22Rv1 (cell line): Measurements from ENCODE around the gene PLCB4.

Experiments used
- ZFX ChIP-seq: fragments of 450-650 bp; IDR thresholded peaks from 2 replicates; pipeline ENCODE4 v1.6.1; 2017; ENCODE audit warnings: antibody characterized with exemption, borderline replicate concordance
- TF ChIP-seq, protein P1 (sequence below): fragments of 450-650 bp; IDR thresholded peaks from 2 replicates; pipeline ENCODE4 v1.5.1; 2017; ENCODE audit warnings: mild to moderate bottlenecking

DNA sequence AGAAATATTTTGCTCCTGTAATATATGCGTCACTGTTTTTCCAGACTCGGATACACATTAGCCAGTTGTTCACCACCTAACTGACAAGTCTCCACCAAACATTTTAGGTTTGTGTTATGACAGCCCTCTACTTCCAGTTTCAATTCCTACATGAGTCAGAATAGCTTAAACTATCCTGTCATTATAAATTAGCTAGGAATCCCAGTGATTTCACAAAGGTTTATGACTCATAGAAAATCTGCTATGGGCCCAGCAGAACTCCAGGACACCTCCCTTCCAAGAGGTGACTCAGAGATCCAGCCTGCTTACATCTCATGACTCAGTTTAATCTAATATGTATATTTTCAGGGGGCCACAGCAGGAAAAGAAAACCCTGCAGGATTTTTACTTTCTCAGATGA, 17.4 kb upstream of the PLCB4 start:
- TF ChIP-seq, protein P1, sequence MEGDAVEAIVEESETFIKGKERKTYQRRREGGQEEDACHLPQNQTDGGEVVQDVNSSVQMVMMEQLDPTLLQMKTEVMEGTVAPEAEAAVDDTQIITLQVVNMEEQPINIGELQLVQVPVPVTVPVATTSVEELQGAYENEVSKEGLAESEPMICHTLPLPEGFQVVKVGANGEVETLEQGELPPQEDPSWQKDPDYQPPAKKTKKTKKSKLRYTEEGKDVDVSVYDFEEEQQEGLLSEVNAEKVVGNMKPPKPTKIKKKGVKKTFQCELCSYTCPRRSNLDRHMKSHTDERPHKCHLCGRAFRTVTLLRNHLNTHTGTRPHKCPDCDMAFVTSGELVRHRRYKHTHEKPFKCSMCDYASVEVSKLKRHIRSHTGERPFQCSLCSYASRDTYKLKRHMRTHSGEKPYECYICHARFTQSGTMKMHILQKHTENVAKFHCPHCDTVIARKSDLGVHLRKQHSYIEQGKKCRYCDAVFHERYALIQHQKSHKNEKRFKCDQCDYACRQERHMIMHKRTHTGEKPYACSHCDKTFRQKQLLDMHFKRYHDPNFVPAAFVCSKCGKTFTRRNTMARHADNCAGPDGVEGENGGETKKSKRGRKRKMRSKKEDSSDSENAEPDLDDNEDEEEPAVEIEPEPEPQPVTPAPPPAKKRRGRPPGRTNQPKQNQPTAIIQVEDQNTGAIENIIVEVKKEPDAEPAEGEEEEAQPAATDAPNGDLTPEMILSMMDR: no peak
- TF ChIP-seq ZFX: no peak
